DND-41 (cell line): ENCODE results near the gene TINAGL1.

Source experiments
- ATAC-seq: fragments of 200-7000 bp; cut with Tn5 transposase; 3 replicates; pipeline ENCODE4 v1.9.1; 2021; ENCODE audit warnings: low read depth; ENCODE audit not compliant: insufficient read depth
- DNase-seq: peaks from one replicate; pipeline ENCODE4 v3.0.0-alpha.2; 2020
- H2AFZ ChIP-seq: 2 replicates; pipeline ENCODE4 v1.6.0; 2012; ENCODE audit warnings: low read depth, low read length
- H3K27ac ChIP-seq: 2 replicates; pipeline ENCODE4 v1.5.1; 2012; ENCODE audit warnings: low read length, inconsistent platforms
- H3K27me3 ChIP-seq: fragments of 200-600 bp; sonication (generic); 2 replicates; pipeline ENCODE4 v1.6.0; 2012; ENCODE audit warnings: low read length, mild to moderate bottlenecking, inconsistent platforms; ENCODE audit not compliant: insufficient read depth, poor library complexity
- H3K36me3 ChIP-seq: 2 replicates; pipeline ENCODE4 v1.5.1; 2012; ENCODE audit warnings: low read length, inconsistent platforms; ENCODE audit not compliant: insufficient read depth
- H3K4me1 ChIP-seq: 2 replicates; pipeline ENCODE4 v1.5.1; 2012; ENCODE audit warnings: mild to moderate bottlenecking, low read length; ENCODE audit not compliant: insufficient read depth
- H3K4me2 ChIP-seq: 2 replicates; pipeline ENCODE4 v1.6.0; 2012; ENCODE audit warnings: mild to moderate bottlenecking, moderate library complexity, low read length, inconsistent platforms; ENCODE audit not compliant: insufficient read depth
- H3K4me3 ChIP-seq, 2 experiments: fragments of 200-600 bp in 1 of 2; shearing (Covaris generic) in 1 of 2; 2 replicates each; pipeline ENCODE4 v1.5.1; 2012 to 2016; ENCODE audit warnings: inconsistent platforms in 2 of 2, low read length in 2 of 2, mild to moderate bottlenecking in 2 of 2, low read depth in 1 of 2, moderate library complexity in 1 of 2
- H3K79me2 ChIP-seq: 2 replicates; pipeline ENCODE4 v1.6.0; 2012; ENCODE audit warnings: low read length, inconsistent platforms; ENCODE audit not compliant: insufficient read depth
- H3K9ac ChIP-seq: 2 replicates; pipeline ENCODE4 v1.6.0; 2012; ENCODE audit warnings: low read depth, mild to moderate bottlenecking, inconsistent platforms, low read length, moderate library complexity
- H3K9me3 ChIP-seq: 2 replicates; pipeline ENCODE4 v1.5.1; 2012; ENCODE audit warnings: low read length, moderate library complexity, mild to moderate bottlenecking, inconsistent platforms; ENCODE audit not compliant: insufficient read depth, severe bottlenecking
- H4K20me1 ChIP-seq: 2 replicates; pipeline ENCODE4 v1.6.0; 2012; ENCODE audit warnings: low read length; ENCODE audit not compliant: insufficient read depth
- CTCF ChIP-seq: IDR thresholded peaks from 2 replicates; pipeline ENCODE4 v1.5.1; 2012; ENCODE audit warnings: borderline replicate concordance, low read length, moderate library complexity, mild to moderate bottlenecking; ENCODE audit not compliant: poor library complexity, severe bottlenecking; ENCODE audit errors: extremely low read depth
- EZH2 ChIP-seq: IDR thresholded peaks from 3 replicates; pipeline ENCODE4 v1.6.1; 2012; ENCODE audit warnings: borderline replicate concordance, low read depth, mild to moderate bottlenecking, moderate library complexity, low read length, inconsistent platforms; ENCODE audit not compliant: severe bottlenecking

The TINAGL1 gene

GRCh38 chr1:31549809-31550620 is 26.3 kb upstream of the TINAGL1 start:
- H4K20me1 ChIP-seq = no peaks in the 10 kb centered on the region
- ATAC-seq (no peak), DNase-seq (no peak)
- H3K9ac ChIP-seq = no peak overlapping the region
- no peak overlapping the region for H3K27ac ChIP-seq
- H2AFZ ChIP-seq = no peak overlapping the region
- 0 out of 2 replicates have a peak, but pooled peaks cover 4% of the 10 kb centered on the region for H3K36me3 ChIP-seq
- no peaks in the 10 kb centered on the region for H3K79me2 ChIP-seq
- H3K9me3 ChIP-seq = no peaks in the 10 kb centered on the region
- H3K4me3 ChIP-seq = no peak overlapping the region
- peaks cover 14% of the 10 kb centered on the region for H3K4me1 ChIP-seq
- no peaks in the 10 kb centered on the region for H3K27me3 ChIP-seq
- H3K4me2 ChIP-seq = no peak overlapping the region
- TF ChIP-seq CTCF (no peak), EZH2 (no peak)

- Histone ChIP-seq H3K9ac (no peak overlapping the region), H3K9me3 (no peaks in the 10 kb centered on the region), H3K4me2 (no peak overlapping the region), H3K36me3 (no peaks in the 10 kb centered on the region), H3K27me3 (no peaks in the 10 kb centered on the region), H4K20me1 (no peaks in the 10 kb centered on the region), H2AFZ (no peak overlapping the region), H3K4me3 (no peak overlapping the region), H3K79me2 (no peaks in the 10 kb centered on the region), H3K4me1 (peaks cover 14% of the 10 kb centered on the region), H3K27ac (no peak overlapping the region)
- ATAC-seq = no peak
- TF ChIP-seq CTCF = no peak
- no peak for TF ChIP-seq EZH2
- no peak for DNase-seq
These were observed 25.1 kb upstream of the TINAGL1 start for GRCh38 chr1:31551208-31551607.

GRCh38 chr1:31552489-31552888 is 23.8 kb upstream of the TINAGL1 start:
- TF ChIP-seq EZH2 = no peak
- TF ChIP-seq CTCF = no peak
- Histone ChIP-seq H3K9me3 (no peaks in the 10 kb centered on the region), H3K4me1 (peaks cover 14% of the 10 kb centered on the region), H2AFZ (no peak overlapping the region), H3K27me3 (no peaks in the 10 kb centered on the region), H3K4me2 (no peak overlapping the region), H3K9ac (no peak overlapping the region), H4K20me1 (no peaks in the 10 kb centered on the region), H3K4me3 (no peak overlapping the region), H3K79me2 (no peaks in the 10 kb centered on the region), H3K27ac (no peak overlapping the region), H3K36me3 (no peaks in the 10 kb centered on the region)
- ATAC-seq = no peak
- DNase-seq = no peak
